H1 (cell line): ENCODE data around the gene SLC66A3. TPM values are rescaled to one million over a fixed set of nuclear protein-coding genes. Genes with fewer than 3 reads are reported as not detected.

Source experiments
- KDM4A ChIP-seq: IDR thresholded peaks from one replicate; pipeline ENCODE4 v1.7.1; 2012; ENCODE audit warnings: low read depth, mild to moderate bottlenecking, moderate library complexity, low read length, inconsistent platforms; ENCODE audit not compliant: severe bottlenecking
- SIN3A ChIP-seq, 2 experiments: IDR thresholded peaks in 1 of 2; conservative IDR thresholded peaks in 1 of 2; 2 replicates each; pipeline ENCODE4 v1.6.1; 2011 to 2012; ENCODE audit warnings: low read length in 2 of 2, improper control_type of control experiment in 1 of 2, low read depth in 1 of 2, mild to moderate bottlenecking in 1 of 2
- TAF7 ChIP-seq: optimal IDR thresholded peaks from 2 replicates; pipeline ENCODE3; 2011; ENCODE audit warnings: low read depth, mild to moderate bottlenecking, inconsistent platforms, low read length, moderate library complexity, borderline replicate concordance
- polyA plus RNA-seq, 7 experiments: library from polyadenylated mRNA; depleted of rRNA in 3 of 7; stranded (reverse) in 5 of 7; unstranded in 2 of 7; fragments of >200 nt in 5 of 7; fragments of 200-250 nt in 2 of 7; gene quantifications; 1 replicate in 5 of 7; 2 replicates in 1 of 7; 4 replicates in 1 of 7; pipeline versions ENCODE4 v1.2.1 to v1.2.3, GENCODE V29; 2011 to 2013; ENCODE audit warnings: missing spikeins in 2 of 7, mixed read lengths in 2 of 7
- total RNA-seq: library from RNA; stranded (reverse); fragmentation: NEBNext Ultra II Directional; extraction: Animal tissue kit (Norgen Biotek cat#: 25700); gene quantifications from 2 replicates; pipeline ENCODE4 v1.2.1, GENCODE V29; 2021
- TF ChIP-seq, protein P1 (sequence below): fragments of 300-600 bp; sonication (generic); IDR thresholded peaks from 2 replicates; pipeline ENCODE4 v1.7.1; 2012; ENCODE audit warnings: low read length, moderate library complexity, mild to moderate bottlenecking, inconsistent platforms; ENCODE audit not compliant: insufficient replicate concordance
- TF ChIP-seq, protein P2 (sequence below), 3 experiments: IDR thresholded peaks; 1 replicate in 2 of 3; 2 replicates in 1 of 3; pipeline versions ENCODE4 v1.5.1 to v1.6.1; 2011; ENCODE audit warnings: low read length in 3 of 3, mild to moderate bottlenecking in 3 of 3, inconsistent platforms in 2 of 3, low read depth in 1 of 3, moderate library complexity in 1 of 3; ENCODE audit not compliant: insufficient read depth in 1 of 3; ENCODE audit errors: control extremely low read depth in 1 of 3

SLC66A3 gene
- total and polyA plus RNA-seq, 2 of the 8 experiments (the other 6 are each of a cell fraction or from before 2014, with no cell fraction given) = 8.7 to 27.8 TPM

DNA sequence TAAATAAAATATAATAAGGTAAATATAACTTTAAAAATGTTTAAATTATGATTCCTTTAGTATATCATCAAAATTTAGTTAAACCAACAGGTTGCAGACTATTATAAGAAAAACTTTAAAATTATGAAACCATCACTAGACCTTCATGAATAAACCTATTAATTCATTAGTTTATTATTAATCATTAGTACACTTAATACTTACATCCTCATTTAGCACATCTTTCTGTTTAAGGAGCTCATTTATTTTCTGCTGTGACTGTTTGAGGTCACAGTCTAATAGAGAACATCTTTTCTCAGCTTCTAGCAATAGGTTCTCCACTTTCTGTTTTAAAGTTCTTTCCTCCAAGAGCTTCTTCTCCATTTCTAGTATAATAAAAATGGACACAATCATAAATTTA, 52.8 kb downstream of the SLC66A3 start (continued):
- TF ChIP-seq, protein P1, sequence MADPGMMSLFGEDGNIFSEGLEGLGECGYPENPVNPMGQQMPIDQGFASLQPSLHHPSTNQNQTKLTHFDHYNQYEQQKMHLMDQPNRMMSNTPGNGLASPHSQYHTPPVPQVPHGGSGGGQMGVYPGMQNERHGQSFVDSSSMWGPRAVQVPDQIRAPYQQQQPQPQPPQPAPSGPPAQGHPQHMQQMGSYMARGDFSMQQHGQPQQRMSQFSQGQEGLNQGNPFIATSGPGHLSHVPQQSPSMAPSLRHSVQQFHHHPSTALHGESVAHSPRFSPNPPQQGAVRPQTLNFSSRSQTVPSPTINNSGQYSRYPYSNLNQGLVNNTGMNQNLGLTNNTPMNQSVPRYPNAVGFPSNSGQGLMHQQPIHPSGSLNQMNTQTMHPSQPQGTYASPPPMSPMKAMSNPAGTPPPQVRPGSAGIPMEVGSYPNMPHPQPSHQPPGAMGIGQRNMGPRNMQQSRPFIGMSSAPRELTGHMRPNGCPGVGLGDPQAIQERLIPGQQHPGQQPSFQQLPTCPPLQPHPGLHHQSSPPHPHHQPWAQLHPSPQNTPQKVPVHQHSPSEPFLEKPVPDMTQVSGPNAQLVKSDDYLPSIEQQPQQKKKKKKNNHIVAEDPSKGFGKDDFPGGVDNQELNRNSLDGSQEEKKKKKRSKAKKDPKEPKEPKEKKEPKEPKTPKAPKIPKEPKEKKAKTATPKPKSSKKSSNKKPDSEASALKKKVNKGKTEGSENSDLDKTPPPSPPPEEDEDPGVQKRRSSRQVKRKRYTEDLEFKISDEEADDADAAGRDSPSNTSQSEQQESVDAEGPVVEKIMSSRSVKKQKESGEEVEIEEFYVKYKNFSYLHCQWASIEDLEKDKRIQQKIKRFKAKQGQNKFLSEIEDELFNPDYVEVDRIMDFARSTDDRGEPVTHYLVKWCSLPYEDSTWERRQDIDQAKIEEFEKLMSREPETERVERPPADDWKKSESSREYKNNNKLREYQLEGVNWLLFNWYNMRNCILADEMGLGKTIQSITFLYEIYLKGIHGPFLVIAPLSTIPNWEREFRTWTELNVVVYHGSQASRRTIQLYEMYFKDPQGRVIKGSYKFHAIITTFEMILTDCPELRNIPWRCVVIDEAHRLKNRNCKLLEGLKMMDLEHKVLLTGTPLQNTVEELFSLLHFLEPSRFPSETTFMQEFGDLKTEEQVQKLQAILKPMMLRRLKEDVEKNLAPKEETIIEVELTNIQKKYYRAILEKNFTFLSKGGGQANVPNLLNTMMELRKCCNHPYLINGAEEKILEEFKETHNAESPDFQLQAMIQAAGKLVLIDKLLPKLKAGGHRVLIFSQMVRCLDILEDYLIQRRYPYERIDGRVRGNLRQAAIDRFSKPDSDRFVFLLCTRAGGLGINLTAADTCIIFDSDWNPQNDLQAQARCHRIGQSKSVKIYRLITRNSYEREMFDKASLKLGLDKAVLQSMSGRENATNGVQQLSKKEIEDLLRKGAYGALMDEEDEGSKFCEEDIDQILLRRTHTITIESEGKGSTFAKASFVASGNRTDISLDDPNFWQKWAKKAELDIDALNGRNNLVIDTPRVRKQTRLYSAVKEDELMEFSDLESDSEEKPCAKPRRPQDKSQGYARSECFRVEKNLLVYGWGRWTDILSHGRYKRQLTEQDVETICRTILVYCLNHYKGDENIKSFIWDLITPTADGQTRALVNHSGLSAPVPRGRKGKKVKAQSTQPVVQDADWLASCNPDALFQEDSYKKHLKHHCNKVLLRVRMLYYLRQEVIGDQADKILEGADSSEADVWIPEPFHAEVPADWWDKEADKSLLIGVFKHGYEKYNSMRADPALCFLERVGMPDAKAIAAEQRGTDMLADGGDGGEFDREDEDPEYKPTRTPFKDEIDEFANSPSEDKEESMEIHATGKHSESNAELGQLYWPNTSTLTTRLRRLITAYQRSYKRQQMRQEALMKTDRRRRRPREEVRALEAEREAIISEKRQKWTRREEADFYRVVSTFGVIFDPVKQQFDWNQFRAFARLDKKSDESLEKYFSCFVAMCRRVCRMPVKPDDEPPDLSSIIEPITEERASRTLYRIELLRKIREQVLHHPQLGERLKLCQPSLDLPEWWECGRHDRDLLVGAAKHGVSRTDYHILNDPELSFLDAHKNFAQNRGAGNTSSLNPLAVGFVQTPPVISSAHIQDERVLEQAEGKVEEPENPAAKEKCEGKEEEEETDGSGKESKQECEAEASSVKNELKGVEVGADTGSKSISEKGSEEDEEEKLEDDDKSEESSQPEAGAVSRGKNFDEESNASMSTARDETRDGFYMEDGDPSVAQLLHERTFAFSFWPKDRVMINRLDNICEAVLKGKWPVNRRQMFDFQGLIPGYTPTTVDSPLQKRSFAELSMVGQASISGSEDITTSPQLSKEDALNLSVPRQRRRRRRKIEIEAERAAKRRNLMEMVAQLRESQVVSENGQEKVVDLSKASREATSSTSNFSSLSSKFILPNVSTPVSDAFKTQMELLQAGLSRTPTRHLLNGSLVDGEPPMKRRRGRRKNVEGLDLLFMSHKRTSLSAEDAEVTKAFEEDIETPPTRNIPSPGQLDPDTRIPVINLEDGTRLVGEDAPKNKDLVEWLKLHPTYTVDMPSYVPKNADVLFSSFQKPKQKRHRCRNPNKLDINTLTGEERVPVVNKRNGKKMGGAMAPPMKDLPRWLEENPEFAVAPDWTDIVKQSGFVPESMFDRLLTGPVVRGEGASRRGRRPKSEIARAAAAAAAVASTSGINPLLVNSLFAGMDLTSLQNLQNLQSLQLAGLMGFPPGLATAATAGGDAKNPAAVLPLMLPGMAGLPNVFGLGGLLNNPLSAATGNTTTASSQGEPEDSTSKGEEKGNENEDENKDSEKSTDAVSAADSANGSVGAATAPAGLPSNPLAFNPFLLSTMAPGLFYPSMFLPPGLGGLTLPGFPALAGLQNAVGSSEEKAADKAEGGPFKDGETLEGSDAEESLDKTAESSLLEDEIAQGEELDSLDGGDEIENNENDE = no peak
- TF ChIP-seq, protein P2, sequence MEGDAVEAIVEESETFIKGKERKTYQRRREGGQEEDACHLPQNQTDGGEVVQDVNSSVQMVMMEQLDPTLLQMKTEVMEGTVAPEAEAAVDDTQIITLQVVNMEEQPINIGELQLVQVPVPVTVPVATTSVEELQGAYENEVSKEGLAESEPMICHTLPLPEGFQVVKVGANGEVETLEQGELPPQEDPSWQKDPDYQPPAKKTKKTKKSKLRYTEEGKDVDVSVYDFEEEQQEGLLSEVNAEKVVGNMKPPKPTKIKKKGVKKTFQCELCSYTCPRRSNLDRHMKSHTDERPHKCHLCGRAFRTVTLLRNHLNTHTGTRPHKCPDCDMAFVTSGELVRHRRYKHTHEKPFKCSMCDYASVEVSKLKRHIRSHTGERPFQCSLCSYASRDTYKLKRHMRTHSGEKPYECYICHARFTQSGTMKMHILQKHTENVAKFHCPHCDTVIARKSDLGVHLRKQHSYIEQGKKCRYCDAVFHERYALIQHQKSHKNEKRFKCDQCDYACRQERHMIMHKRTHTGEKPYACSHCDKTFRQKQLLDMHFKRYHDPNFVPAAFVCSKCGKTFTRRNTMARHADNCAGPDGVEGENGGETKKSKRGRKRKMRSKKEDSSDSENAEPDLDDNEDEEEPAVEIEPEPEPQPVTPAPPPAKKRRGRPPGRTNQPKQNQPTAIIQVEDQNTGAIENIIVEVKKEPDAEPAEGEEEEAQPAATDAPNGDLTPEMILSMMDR (IDR thresholded peaks at IDR 0.05; ENCODE audit: control extremely low read depth in 1 of 3, insufficient read depth in 1 of 3, low read depth in 1 of 3, low read length in 3 of 3) = no peak
- TF ChIP-seq KDM4A (no peak), SIN3A (conservative IDR thresholded peaks at IDR 0.05 in 1 of 2, IDR thresholded peaks at IDR 0.05 in 1 of 2; ENCODE audit: low read depth in 1 of 2, low read length in 2 of 2) (no peak), TAF7 (no peak)
- TF ChIP-seq, all 59 proteins: peak for 0
